ENCODE measurements around the gene DNAH17. TPM values are rescaled to one million over a fixed set of nuclear protein-coding genes. Genes with fewer than 3 reads are reported as not detected.

DNAH17 gene
- total RNA-seq, 1 experiment from 2014 or later, result 0.18 TPM

- intact Hi-C loops (cut with micrococcal nuclease; ENCODE audit: unreplicated experiment) (no loop called here), in situ Hi-C loops (cut with HindIII; ENCODE audit: low pct_unique_long_range_greater_than_20kb, low sequenced_read_pairs) (loop anchor here (25.0 kb wide), 1 partner anchor 344 kb away; the partner anchor contains the start of gene USP36)
- H3K27ac ChIP-seq (ENCODE audit: low read length), result no peak overlapping the region
- no peak for TF ChIP-seq REST (IDR thresholded peaks at IDR 0.05; ENCODE audit: insufficient read depth in 1 of 2, low read depth in 2 of 2, low read length in 1 of 2)
- TF ChIP-seq CTCF (IDR thresholded peaks at IDR 0.05), result no peak
- TF ChIP-seq POLR2AphosphoS5 (IDR thresholded peaks at IDR 0.05; ENCODE audit: low read depth, low read length), result no peak
- TF ChIP-seq SIN3A (IDR thresholded peaks at IDR 0.05; ENCODE audit: borderline replicate concordance, insufficient read depth, low read depth, low read length), result no peak
- no peak for TF ChIP-seq TCF7L2 (IDR thresholded peaks at IDR 0.05; ENCODE audit: low read depth, low read length)
- H3K27me3 ChIP-seq (ENCODE audit: control insufficient read depth, insufficient read depth, low read length), result no peaks in the 10 kb centered on the region
- ATAC-seq (no peak), DNase-seq (ENCODE audit: low read depth, low spot score) (no peak)
- peaks cover 3% of the 10 kb centered on the region; the same call in 1 of the 2 replicates for H3K4me1 ChIP-seq (ENCODE audit: control insufficient read depth, insufficient read depth, low read length)
- H3K9me3 ChIP-seq (ENCODE audit: control insufficient read depth, insufficient read depth, low read depth, low read length), result no peaks in the 10 kb centered on the region
- no peaks in the 10 kb centered on the region for H3K36me3 ChIP-seq (ENCODE audit: control insufficient read depth, insufficient read depth, low read length)
- ChIA-PET POLR2A (no interaction called here), CTCF (no interaction called here)
- BruUV-seq (replicated peaks), result no TSS peak
- H3K4me3 ChIP-seq (ENCODE audit: low read depth in 2 of 2, low read length in 2 of 2), result no peak overlapping the region
Measured at GRCh38 chr17:78493450-78493849, 83.7 kb downstream of the DNAH17 start.

- no peaks in the 10 kb centered on the region for H3K27me3 ChIP-seq (ENCODE audit: control insufficient read depth, insufficient read depth, low read length)
- CTCF ChIA-PET, result interaction anchor here (0.6 to 0.8 kb wide), 2 partner anchors 215 to 241 kb away, joined by 3 to 4 read pairs; no protein-coding TSS in a partner anchor
- POLR2A ChIA-PET, result interaction anchor here (0.5 kb wide), 1 partner anchor 188 kb away, joined by 3 read pairs; no protein-coding TSS in a partner anchor
- intact Hi-C loops (cut with micrococcal nuclease; ENCODE audit: unreplicated experiment), result no loop called here
- no peak for TF ChIP-seq POLR2AphosphoS5 (IDR thresholded peaks at IDR 0.05; ENCODE audit: low read depth, low read length)
- TF ChIP-seq CTCF (IDR thresholded peaks at IDR 0.05), result no peak
- no peak for TF ChIP-seq REST (IDR thresholded peaks at IDR 0.05; ENCODE audit: insufficient read depth in 1 of 2, low read depth in 2 of 2, low read length in 1 of 2)
- TF ChIP-seq TCF7L2 (IDR thresholded peaks at IDR 0.05; ENCODE audit: low read depth, low read length), result no peak
- no peak for TF ChIP-seq SIN3A (IDR thresholded peaks at IDR 0.05; ENCODE audit: borderline replicate concordance, insufficient read depth, low read depth, low read length)
- no TSS peak for BruUV-seq (replicated peaks)
- DNase-seq (ENCODE audit: low read depth, low spot score) (no peak), ATAC-seq (no peak)
- no peaks in the 10 kb centered on the region for H3K9me3 ChIP-seq (ENCODE audit: control insufficient read depth, insufficient read depth, low read depth, low read length)
- no peaks in the 10 kb centered on the region for H3K36me3 ChIP-seq (ENCODE audit: control insufficient read depth, insufficient read depth, low read length)
- peaks cover 3% of the 10 kb centered on the region; the same call in 1 of the 2 replicates for H3K4me1 ChIP-seq (ENCODE audit: control insufficient read depth, insufficient read depth, low read length)
- H3K4me3 ChIP-seq (ENCODE audit: low read depth in 2 of 2, low read length in 2 of 2), result no peak overlapping the region
- H3K27ac ChIP-seq (ENCODE audit: low read length), result no peak overlapping the region
- in situ Hi-C loops (cut with HindIII; ENCODE audit: low pct_unique_long_range_greater_than_20kb, low sequenced_read_pairs), result loop anchor here (25.0 kb wide), 1 partner anchor 345 kb away; the partner anchor contains the start of gene USP36
Measured at GRCh38 chr17:78492116-78492799, 84.9 kb downstream of the DNAH17 start.
